Measurements from ENCODE around the gene MOGAT2. TPM values are rescaled to one million over a fixed set of nuclear protein-coding genes. Genes with fewer than 3 reads are reported as not detected.
"Not testable (repeated sequence)": the region's sequence is repeated elsewhere in the genome, so short reads cannot be mapped to it uniquely, and the experiment has no call there.

Gene MOGAT2
- total RNA-seq, 1 experiment from 2014 or later, result not detected

DNA sequence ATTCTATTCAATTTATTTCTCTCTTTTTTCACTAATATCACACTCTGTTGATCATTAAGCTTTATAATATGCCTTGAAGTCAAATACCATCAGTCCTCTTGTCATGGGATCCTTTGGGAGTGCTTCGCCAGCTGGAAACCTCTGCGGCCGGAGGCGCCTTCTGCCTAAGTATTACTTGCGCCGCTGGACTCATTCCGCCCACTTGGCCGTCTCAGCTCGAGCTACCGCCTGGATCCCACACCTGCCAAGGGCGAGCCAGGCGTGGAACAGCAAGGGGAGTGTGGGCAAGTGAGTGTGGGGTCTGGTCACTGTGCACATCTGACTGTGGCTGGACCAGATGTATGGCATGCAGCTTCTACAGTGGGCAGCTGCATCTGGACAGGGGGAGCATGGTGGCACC, 39.7 kb upstream of the MOGAT2 start:
- DNase-seq, result no peak
- Mint-ChIP-seq H3K9me3 (ENCODE audit: low read depth, unreplicated experiment) (no peaks in the 10 kb centered on the region), H3K27ac (ENCODE audit: unreplicated experiment) (no peak overlapping the region), H3K27me3 (ENCODE audit: unreplicated experiment) (peaks cover 66% of the 10 kb centered on the region), H3K36me3 (ENCODE audit: insufficient read depth, unreplicated experiment) (no peaks in the 10 kb centered on the region), H3K4me3 (ENCODE audit: low read depth, unreplicated experiment) (no peak overlapping the region), H3K4me1 (ENCODE audit: low read depth, unreplicated experiment) (no peaks in the 10 kb centered on the region)
- TF ChIP-seq, protein P1, sequence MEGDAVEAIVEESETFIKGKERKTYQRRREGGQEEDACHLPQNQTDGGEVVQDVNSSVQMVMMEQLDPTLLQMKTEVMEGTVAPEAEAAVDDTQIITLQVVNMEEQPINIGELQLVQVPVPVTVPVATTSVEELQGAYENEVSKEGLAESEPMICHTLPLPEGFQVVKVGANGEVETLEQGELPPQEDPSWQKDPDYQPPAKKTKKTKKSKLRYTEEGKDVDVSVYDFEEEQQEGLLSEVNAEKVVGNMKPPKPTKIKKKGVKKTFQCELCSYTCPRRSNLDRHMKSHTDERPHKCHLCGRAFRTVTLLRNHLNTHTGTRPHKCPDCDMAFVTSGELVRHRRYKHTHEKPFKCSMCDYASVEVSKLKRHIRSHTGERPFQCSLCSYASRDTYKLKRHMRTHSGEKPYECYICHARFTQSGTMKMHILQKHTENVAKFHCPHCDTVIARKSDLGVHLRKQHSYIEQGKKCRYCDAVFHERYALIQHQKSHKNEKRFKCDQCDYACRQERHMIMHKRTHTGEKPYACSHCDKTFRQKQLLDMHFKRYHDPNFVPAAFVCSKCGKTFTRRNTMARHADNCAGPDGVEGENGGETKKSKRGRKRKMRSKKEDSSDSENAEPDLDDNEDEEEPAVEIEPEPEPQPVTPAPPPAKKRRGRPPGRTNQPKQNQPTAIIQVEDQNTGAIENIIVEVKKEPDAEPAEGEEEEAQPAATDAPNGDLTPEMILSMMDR (IDR thresholded peaks at IDR 0.05; ENCODE audit: unreplicated experiment), result no peak
- BruUV-seq (replicated peaks), result no TSS peak
- CTCF ChIA-PET, result interaction anchor here (0.7 kb wide), 1 partner anchor 16 kb away, joined by 3 read pairs; no protein-coding TSS in a partner anchor
- intact Hi-C loops (cut with micrococcal nuclease; ENCODE audit: unreplicated experiment), result no loop called here

DNA sequence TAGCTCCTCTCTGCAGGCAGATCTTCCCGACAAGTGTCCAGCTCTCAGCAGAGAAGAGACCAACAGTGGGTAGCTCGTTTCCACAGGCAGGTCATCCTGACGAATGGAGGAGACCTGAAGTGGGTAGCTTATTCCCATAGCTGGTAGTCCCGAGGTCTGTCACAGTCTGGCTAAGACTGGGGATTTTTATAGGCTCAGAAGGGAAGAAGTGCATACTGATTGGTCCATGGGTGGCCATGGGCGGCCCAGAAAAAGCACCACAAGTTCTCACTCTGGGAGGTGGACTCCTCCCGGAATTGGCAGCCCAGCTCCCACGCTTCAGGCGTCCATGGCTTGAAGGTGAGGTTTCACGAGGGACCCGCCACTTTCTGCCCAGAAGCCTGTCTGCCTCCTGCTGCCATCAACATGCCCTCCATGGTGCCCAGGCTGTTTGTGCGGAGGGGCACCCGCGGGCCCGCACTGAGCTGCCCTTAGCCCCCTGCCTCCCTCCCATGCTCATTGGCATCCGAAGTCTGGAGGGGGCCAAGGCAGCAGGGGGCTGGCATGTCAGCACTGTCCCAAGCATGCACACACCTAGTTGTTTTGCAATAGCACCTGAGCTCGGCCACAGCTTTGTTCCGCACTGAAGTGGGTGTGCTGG, 38.9 kb upstream of the MOGAT2 start:
- no peaks in the 10 kb centered on the region for H3K9me3 Mint-ChIP-seq (ENCODE audit: low read depth, unreplicated experiment)
- no TSS peak for BruUV-seq (replicated peaks)
- peaks cover 73% of the 10 kb centered on the region for H3K27me3 Mint-ChIP-seq (ENCODE audit: unreplicated experiment)
- no peak for DNase-seq
- H3K4me1 Mint-ChIP-seq (ENCODE audit: low read depth, unreplicated experiment), result no peaks in the 10 kb centered on the region
- TF ChIP-seq, protein P1 (IDR thresholded peaks at IDR 0.05; ENCODE audit: unreplicated experiment), result no peak
- no peak overlapping the region for H3K27ac Mint-ChIP-seq (ENCODE audit: unreplicated experiment)
- H3K4me3 Mint-ChIP-seq (ENCODE audit: low read depth, unreplicated experiment), result no peak overlapping the region
- CTCF ChIA-PET, result interaction anchor here (0.7 kb wide), 1 partner anchor 17 kb away, joined by 3 read pairs; no protein-coding TSS in a partner anchor
- intact Hi-C loops (cut with micrococcal nuclease; ENCODE audit: unreplicated experiment), result no loop called here
- no peaks in the 10 kb centered on the region for H3K36me3 Mint-ChIP-seq (ENCODE audit: insufficient read depth, unreplicated experiment)

DNA sequence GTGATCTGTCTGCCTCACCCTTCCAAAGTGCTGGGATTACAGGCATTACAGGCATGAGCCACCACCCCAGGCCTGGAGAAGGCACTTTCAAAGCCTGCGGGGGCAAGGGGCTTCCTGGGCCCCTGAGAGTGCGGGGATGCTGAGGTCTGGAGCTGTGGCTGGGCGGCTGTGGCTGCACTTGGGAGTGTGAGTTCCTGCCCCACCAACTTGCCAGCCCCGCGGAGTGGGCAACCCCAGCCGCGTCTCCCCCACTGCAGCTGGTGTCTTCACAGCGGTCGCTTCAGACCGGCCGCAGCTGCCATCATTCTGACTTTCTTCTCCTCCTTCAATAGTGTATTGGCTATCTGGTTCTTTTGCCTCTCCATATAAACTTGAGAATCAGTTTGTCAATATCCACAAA, 38.1 kb upstream of the MOGAT2 start:
- intact Hi-C loops (cut with micrococcal nuclease; ENCODE audit: unreplicated experiment), result no loop called here
- Mint-ChIP-seq H3K27ac (ENCODE audit: unreplicated experiment) (no peak overlapping the region), H3K9me3 (ENCODE audit: low read depth, unreplicated experiment) (no peaks in the 10 kb centered on the region), H3K4me1 (ENCODE audit: low read depth, unreplicated experiment) (no peaks in the 10 kb centered on the region), H3K36me3 (ENCODE audit: insufficient read depth, unreplicated experiment) (no peaks in the 10 kb centered on the region), H3K4me3 (ENCODE audit: low read depth, unreplicated experiment) (no peak overlapping the region), H3K27me3 (ENCODE audit: unreplicated experiment) (peaks cover 81% of the 10 kb centered on the region)
- no peak for DNase-seq
- TF ChIP-seq, protein P1 (IDR thresholded peaks at IDR 0.05; ENCODE audit: unreplicated experiment), result no peak
- CTCF ChIA-PET, result no interaction called here
- no TSS peak for BruUV-seq (replicated peaks)

DNA sequence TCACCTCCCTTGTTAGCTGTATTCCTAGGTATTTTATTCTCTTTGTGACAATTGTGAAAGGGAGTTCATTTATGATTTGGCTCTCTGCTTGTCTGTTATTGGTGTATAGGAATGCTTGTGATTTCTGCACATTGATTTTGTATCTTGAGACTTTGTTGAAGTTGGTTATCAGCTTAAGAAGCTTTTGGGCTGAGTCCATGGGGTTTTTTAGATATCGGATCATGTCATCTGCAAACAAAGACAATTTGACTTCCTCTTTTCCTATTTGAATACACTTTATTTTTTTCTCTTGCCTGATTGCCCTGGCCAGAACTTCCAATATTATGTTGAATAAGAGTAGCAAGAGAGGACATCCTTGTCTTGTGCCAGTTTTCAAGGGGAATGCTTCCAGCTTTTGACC, 33.8 kb upstream of the MOGAT2 start:
- H3K4me1 Mint-ChIP-seq (ENCODE audit: low read depth, unreplicated experiment); H3K9me3 Mint-ChIP-seq (ENCODE audit: low read depth, unreplicated experiment); CTCF ChIA-PET; DNase-seq; H3K4me3 Mint-ChIP-seq (ENCODE audit: low read depth, unreplicated experiment); BruUV-seq (replicated peaks); H3K36me3 Mint-ChIP-seq (ENCODE audit: insufficient read depth, unreplicated experiment); intact Hi-C loops (cut with micrococcal nuclease; ENCODE audit: unreplicated experiment); H3K27ac Mint-ChIP-seq (ENCODE audit: unreplicated experiment): not testable (repeated sequence)
- peaks cover 70% of the 10 kb centered on the region for H3K27me3 Mint-ChIP-seq (ENCODE audit: unreplicated experiment)

DNA sequence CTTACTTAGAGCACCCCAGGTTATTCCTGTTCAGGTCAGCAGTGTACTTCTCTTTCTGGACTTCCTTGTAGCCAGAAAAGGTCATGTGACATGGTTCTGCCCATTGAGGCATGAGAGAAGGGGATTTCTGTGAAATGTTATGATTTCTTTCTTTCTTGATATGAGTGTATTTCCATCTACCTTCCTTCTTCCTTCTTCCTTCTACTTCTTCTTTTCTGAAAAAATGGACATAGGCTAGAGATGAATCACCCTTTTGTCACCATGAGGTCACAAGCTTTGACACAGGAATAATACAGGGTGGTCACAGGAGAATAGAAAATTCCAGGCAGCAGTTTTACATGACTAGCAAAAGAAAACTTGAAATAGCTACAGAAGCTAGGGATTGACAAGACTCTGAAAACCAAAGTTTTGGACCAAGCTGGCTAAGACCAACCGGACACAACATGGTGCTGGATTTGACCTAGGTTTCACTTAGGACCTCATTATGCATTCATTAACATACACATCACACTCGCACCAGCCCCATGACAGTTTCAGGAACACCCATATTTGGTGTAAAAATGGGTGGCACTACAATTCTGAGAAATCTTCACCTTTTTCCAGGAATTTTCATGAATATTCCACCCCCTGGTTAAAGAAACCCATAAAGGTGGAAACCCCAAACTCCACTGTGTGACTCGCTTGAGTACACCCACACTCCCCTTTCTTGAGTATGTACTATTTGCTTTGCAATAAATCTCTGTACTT, 27.6 kb upstream of the MOGAT2 start:
- CTCF ChIA-PET, result no interaction called here
- intact Hi-C loops (cut with micrococcal nuclease; ENCODE audit: unreplicated experiment), result no loop called here
- DNase-seq, result no peak
- no TSS peak for BruUV-seq (replicated peaks)
- Mint-ChIP-seq H3K27ac (ENCODE audit: unreplicated experiment) (no peak overlapping the region), H3K4me3 (ENCODE audit: low read depth, unreplicated experiment) (no peak overlapping the region), H3K4me1 (ENCODE audit: low read depth, unreplicated experiment) (peaks cover 29% of the 10 kb centered on the region), H3K9me3 (ENCODE audit: low read depth, unreplicated experiment) (peaks cover 3% of the 10 kb centered on the region), H3K27me3 (ENCODE audit: unreplicated experiment) (peaks cover 25% of the 10 kb centered on the region), H3K36me3 (ENCODE audit: insufficient read depth, unreplicated experiment) (no peaks in the 10 kb centered on the region)
- TF ChIP-seq, protein P1 (IDR thresholded peaks at IDR 0.05; ENCODE audit: unreplicated experiment), result no peak
